H1 (cell line): ENCODE measurements around the gene HDGFL3. TPM values are rescaled to one million over a fixed set of nuclear protein-coding genes. Genes with fewer than 3 reads are reported as not detected.

ENCODE experiments used
- CTCF ChIA-PET: fragments of 300-600 bp; sonication (Branson Sonifier 250); formaldehyde crosslinking; loops from one replicate; lab custom pipeline; 2021; ENCODE audit not compliant: partially characterized antibody; lab: Charles Lee
- POLR2A ChIA-PET: fragments of 300-600 bp; sonication (Branson Sonifier 250); formaldehyde crosslinking; loops from one replicate; lab custom pipeline; 2021; ENCODE audit warnings: inconsistent platforms; ENCODE audit not compliant: partially characterized antibody; lab: Charles Lee
- DNase-seq, 2 experiments: peaks; one replicate each; pipeline versions ENCODE4 v3.0.0 to v3.0.0-alpha.2; 2010 to 2022; ENCODE audit warnings: low spot score in 2 of 2, low read depth in 1 of 2, mixed read lengths in 1 of 2
- FAIRE-seq: peaks from 2 replicates; lab custom pipeline; 2011; peaks lifted over from hg19 to GRCh38; lab: Jason Lieb, UNC
- H2AFZ ChIP-seq: 2 replicates; pipeline ENCODE4 v1.8.1; 2012; ENCODE audit warnings: low read length, inconsistent platforms
- H2AK5ac ChIP-seq: 2 replicates; pipeline ENCODE4 v1.6.1; 2013; ENCODE audit warnings: low read depth, low read length
- H2BK120ac ChIP-seq: replicated peaks from 2 replicates; pipeline ENCODE3; 2013; ENCODE audit warnings: low read depth, low read length, inconsistent platforms
- H2BK12ac ChIP-seq: 2 replicates; pipeline ENCODE4 v1.6.1; 2013; ENCODE audit warnings: low read depth, low read length
- H2BK15ac ChIP-seq: 2 replicates; pipeline ENCODE4 v1.6.1; 2013; ENCODE audit warnings: low read length
- H2BK20ac ChIP-seq: 2 replicates; pipeline ENCODE4 v1.6.1; 2013; ENCODE audit warnings: low read length
- H2BK5ac ChIP-seq: 2 replicates; pipeline ENCODE4 v1.6.1; 2013; ENCODE audit warnings: low read depth, low read length
- H3K14ac ChIP-seq: 2 replicates; pipeline ENCODE4 v1.6.1; 2013; ENCODE audit warnings: inconsistent platforms; ENCODE audit not compliant: insufficient read length
- H3K18ac ChIP-seq: 2 replicates; pipeline ENCODE4 v1.6.1; 2013; ENCODE audit warnings: low read length; ENCODE audit errors: extremely low read depth
- H3K23ac ChIP-seq: 2 replicates; pipeline ENCODE4 v1.6.1; 2013; ENCODE audit warnings: inconsistent platforms; ENCODE audit not compliant: insufficient read length
- H3K23me2 ChIP-seq: 2 replicates; pipeline ENCODE4 v1.6.1; 2013; ENCODE audit warnings: low read depth, low read length
- H3K27ac ChIP-seq: 2 replicates; pipeline ENCODE4 v1.6.1; 2011; ENCODE audit warnings: low read depth, low read length, inconsistent platforms
- H3K27me3 ChIP-seq, 4 experiments: replicated peaks in 1 of 4; 1 replicate in 1 of 4; 2 replicates in 3 of 4; pipeline versions ENCODE4 v1.6.1 to v1.8.1; 2011 to 2013; ENCODE audit warnings: low read length in 3 of 4, mild to moderate bottlenecking in 3 of 4, inconsistent platforms in 2 of 4, mixed read lengths in 2 of 4, moderate library complexity in 1 of 4; ENCODE audit not compliant: control insufficient read depth in 3 of 4, insufficient read depth in 3 of 4; ENCODE audit errors: extremely low read depth in 1 of 4
- H3K36me3 ChIP-seq, 4 experiments: 2 replicates each; pipeline versions ENCODE4 v1.6.1 to v1.8.1; 2011 to 2013; ENCODE audit warnings: mild to moderate bottlenecking in 4 of 4, low read length in 3 of 4, moderate library complexity in 2 of 4, control low read depth in 1 of 4, inconsistent platforms in 1 of 4; ENCODE audit not compliant: insufficient read depth in 4 of 4, control insufficient read depth in 2 of 4
- H3K4ac ChIP-seq: replicated peaks from 2 replicates; pipeline ENCODE3; 2013; ENCODE audit warnings: low read length, low read depth, mixed read lengths, inconsistent platforms; ENCODE audit not compliant: insufficient read length
- H3K4me1 ChIP-seq, 4 experiments: replicated peaks in 1 of 4; 1 replicate in 1 of 4; 2 replicates in 3 of 4; pipeline versions ENCODE4 v1.6.1 to v1.8.1; 2011 to 2013; ENCODE audit warnings: low read length in 3 of 4, inconsistent platforms in 2 of 4, mixed read lengths in 1 of 4; ENCODE audit not compliant: insufficient read depth in 4 of 4, control insufficient read depth in 3 of 4
- H3K4me2 ChIP-seq, 2 experiments: 2 replicates each; pipeline versions ENCODE4 v1.6.1 to v1.8.1; 2011 to 2013; ENCODE audit warnings: low read depth in 2 of 2, low read length in 2 of 2, control low read depth in 1 of 2, inconsistent platforms in 1 of 2, mild to moderate bottlenecking in 1 of 2; ENCODE audit not compliant: insufficient read depth in 1 of 2
- H3K4me3 ChIP-seq, 4 experiments: fragments of 200-600, 300-600 bp in 1 of 4; sonication (generic), shearing (Covaris generic), sonication (Bioruptor Twin) in 1 of 4; 2 replicates each; pipeline versions ENCODE4 v1.5.1 to v1.8.1; 2011 to 2016; ENCODE audit warnings: low read length in 4 of 4, low read depth in 3 of 4, control low read depth in 2 of 4, inconsistent platforms in 2 of 4, mild to moderate bottlenecking in 2 of 4, mixed read lengths in 1 of 4, moderate library complexity in 1 of 4; ENCODE audit not compliant: insufficient read depth in 2 of 4; ENCODE audit errors: extremely low read depth in 1 of 4
- H3K56ac ChIP-seq: replicated peaks from 2 replicates; pipeline ENCODE3; 2013; ENCODE audit warnings: low read depth, mild to moderate bottlenecking, mixed read lengths, low read length, inconsistent platforms; ENCODE audit not compliant: insufficient read length
- H3K79me1 ChIP-seq: 2 replicates; pipeline ENCODE4 v1.6.1; 2013; ENCODE audit warnings: low read depth, low read length, control low read depth
- H3K79me2 ChIP-seq, 2 experiments: 2 replicates each; pipeline versions ENCODE4 v1.6.1 to v1.8.1; 2012 to 2013; ENCODE audit warnings: low read length in 2 of 2, mild to moderate bottlenecking in 2 of 2, inconsistent platforms in 1 of 2; ENCODE audit not compliant: insufficient read depth in 2 of 2, control insufficient read depth in 1 of 2
- H3K9ac ChIP-seq, 4 experiments: replicated peaks in 1 of 4; 1 replicate in 1 of 4; 2 replicates in 3 of 4; pipeline versions ENCODE4 v1.6.1 to v1.8.1; 2011 to 2013; ENCODE audit warnings: low read depth in 3 of 4, low read length in 3 of 4, control low read depth in 2 of 4, mild to moderate bottlenecking in 2 of 4, moderate library complexity in 2 of 4, inconsistent platforms in 1 of 4; ENCODE audit errors: extremely low read depth in 1 of 4
- H3K9me3 ChIP-seq, 2 experiments: 2 replicates each; pipeline versions ENCODE4 v1.6.1 to v1.8.1; 2012 to 2013; ENCODE audit warnings: mild to moderate bottlenecking in 2 of 2, moderate library complexity in 2 of 2, control low read depth in 1 of 2, inconsistent platforms in 1 of 2, low read depth in 1 of 2, low read length in 1 of 2, mixed read lengths in 1 of 2; ENCODE audit not compliant: insufficient read depth in 2 of 2
- H4K20me1 ChIP-seq, 2 experiments: replicated peaks in 1 of 2; 2 replicates each; pipeline versions ENCODE3 to v1.8.1; 2011 to 2013; ENCODE audit warnings: inconsistent platforms in 2 of 2, low read length in 2 of 2, mild to moderate bottlenecking in 1 of 2; ENCODE audit not compliant: insufficient read depth in 2 of 2, control insufficient read depth in 1 of 2
- H4K5ac ChIP-seq: 2 replicates; pipeline ENCODE4 v1.6.1; 2013; ENCODE audit warnings: low read length, low read depth, mixed read lengths, inconsistent platforms; ENCODE audit not compliant: insufficient read length
- H4K8ac ChIP-seq: 2 replicates; pipeline ENCODE4 v1.8.0; 2013; ENCODE audit warnings: mild to moderate bottlenecking, moderate library complexity, low read length, inconsistent platforms; ENCODE audit not compliant: insufficient read depth; ENCODE audit errors: extremely low read depth
- H4K91ac ChIP-seq: replicated peaks from 2 replicates; pipeline ENCODE3; 2013; ENCODE audit warnings: low read length, mixed read lengths, inconsistent platforms; ENCODE audit not compliant: insufficient read length
- CREB1 ChIP-seq: IDR thresholded peaks from 2 replicates; pipeline ENCODE4 v1.6.1; 2012; ENCODE audit warnings: inconsistent platforms
- NRF1 ChIP-seq: IDR thresholded peaks from 2 replicates; pipeline ENCODE4 v1.6.1; 2011; ENCODE audit warnings: mild to moderate bottlenecking, low read depth, low read length, improper control_type of control experiment
- POU5F1 ChIP-seq: IDR thresholded peaks from 2 replicates; pipeline ENCODE4 v1.6.1; 2011; ENCODE audit warnings: low read depth, mild to moderate bottlenecking, low read length, moderate library complexity
- RNF2 ChIP-seq: fragments of 200-900, 300-1000 bp; sonication (generic); IDR thresholded peaks from 2 replicates; pipeline ENCODE4 v1.7.1; 2016; ENCODE audit warnings: borderline replicate concordance, low read depth, mild to moderate bottlenecking, antibody characterized with exemption, low read length; ENCODE audit not compliant: poor library complexity, severe bottlenecking; ENCODE audit errors: missing control alignments
- RXRA ChIP-seq: IDR thresholded peaks from 2 replicates; pipeline ENCODE4 v1.6.1; 2011; ENCODE audit warnings: low read depth, mild to moderate bottlenecking, low read length, moderate library complexity; ENCODE audit not compliant: insufficient read depth
- TCF12 ChIP-seq: IDR thresholded peaks from 2 replicates; pipeline ENCODE4 v1.6.1; 2011; ENCODE audit warnings: low read depth, mild to moderate bottlenecking, low read length
- WGBS, 2 experiments: shearing (Covaris generic) in 1 of 2; methylation state at CpG; one replicate each; pipeline versions ENCODE4 v1.1.6 to v1.1.7; 2013 to 2015; ENCODE audit warnings: low lambda C conversion rate in 2 of 2, mixed read lengths in 2 of 2, inconsistent platforms in 1 of 2, low coverage in 1 of 2, missing lambda C conversion rate in 1 of 2; ENCODE audit not compliant: insufficient replicate concordance in 2 of 2, insufficient coverage in 1 of 2, insufficient read length in 1 of 2; ENCODE audit errors: extremely low coverage in 1 of 2, missing lambda C conversion rate in 1 of 2; 5-methylcytosine and 5-hydroxymethylcytosine counted together
- polyA plus RNA-seq, 7 experiments: library from polyadenylated mRNA; depleted of rRNA in 3 of 7; stranded (reverse) in 5 of 7; unstranded in 2 of 7; fragments of >200 nt in 5 of 7; fragments of 200-250 nt in 2 of 7; gene quantifications; 1 replicate in 5 of 7; 2 replicates in 1 of 7; 4 replicates in 1 of 7; pipeline versions ENCODE4 v1.2.1 to v1.2.3, GENCODE V29; 2011 to 2013; ENCODE audit warnings: missing spikeins in 2 of 7, mixed read lengths in 2 of 7
- total RNA-seq: library from RNA; stranded (reverse); fragmentation: NEBNext Ultra II Directional; extraction: Animal tissue kit (Norgen Biotek cat#: 25700); gene quantifications from 2 replicates; pipeline ENCODE4 v1.2.1, GENCODE V29; 2021

HDGFL3 gene
- total and polyA plus RNA-seq, 2 of the 8 experiments (the other 6 are each of a cell fraction or from before 2014, with no cell fraction given): 14.1 to 149 TPM

DNA sequence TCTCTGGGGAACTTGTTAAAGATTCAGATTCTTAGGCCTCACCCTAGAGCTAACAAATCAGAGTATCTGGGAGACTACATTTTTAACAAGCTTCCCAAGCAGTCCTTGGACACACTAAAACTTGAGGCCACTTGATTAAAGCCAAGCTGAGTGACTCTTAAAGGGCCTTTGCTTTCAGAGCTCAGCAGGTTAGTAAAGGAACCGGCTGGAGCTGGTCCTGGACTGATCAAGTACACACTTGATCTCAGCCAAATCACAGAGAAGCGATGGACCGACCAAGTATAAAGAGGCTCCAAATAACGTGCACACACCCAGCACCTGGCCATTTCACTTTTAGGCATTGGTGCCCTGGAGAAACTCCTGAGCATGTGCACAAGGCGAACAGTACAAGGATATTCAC is 113.0 kb downstream of the HDGFL3 start:
- DNase-seq (no peak), FAIRE-seq (no peak)
- Histone ChIP-seq H2BK5ac (no peak overlapping the region), H3K4me1 (no peaks in the 10 kb centered on the region), H3K4ac (no peak overlapping the region), H3K23me2 (no peaks in the 10 kb centered on the region), H3K27ac (no peak overlapping the region), H2BK15ac (no peak overlapping the region), H2AK5ac (no peak overlapping the region), H2BK20ac (no peak overlapping the region), H4K91ac (no peak overlapping the region), H2AFZ (no peak overlapping the region), H3K56ac (no peak overlapping the region), H4K20me1 (no peaks in the 10 kb centered on the region), H3K4me3 (no peak overlapping the region), H3K9ac (no peak overlapping the region), H3K4me2 (no peak overlapping the region), H3K14ac (no peak overlapping the region), H2BK12ac (no peak overlapping the region), H4K5ac (no peak overlapping the region), H2BK120ac (no peak overlapping the region), H3K79me1 (no peaks in the 10 kb centered on the region), H3K18ac (no peak overlapping the region), H3K27me3 (no peaks in the 10 kb centered on the region), H3K36me3 (no peaks in the 10 kb centered on the region), H4K8ac (no peak overlapping the region), H3K23ac (no peak overlapping the region), H3K79me2 (no peaks in the 10 kb centered on the region), H3K9me3 (no peaks in the 10 kb centered on the region)
- ChIA-PET CTCF (interaction anchor here (1.0 to 1.3 kb wide), 3 partner anchors 10 to 17 kb away, joined by 3 to 4 read pairs (median 4); partner anchors contain the start of gene TM6SF1), POLR2A (interaction anchor here (0.6 kb wide), 1 partner anchor 11 kb away, joined by 3 read pairs; no protein-coding TSS in a partner anchor)
- WGBS, 2 experiments: 89% methylated on average over 5 of the region's 5 CpGs; no CpG with 5 or more reads in 1 of the 2 experiments
- TF ChIP-seq CREB1 (no peak), NRF1 (no peak), TCF12 (no peak), RNF2 (no peak), RXRA (no peak), POU5F1 (no peak)
